Measurements from ENCODE around the gene WSCD2.

GRCh38 chr12:108145011-108145410 lies 15.9 kb downstream of the WSCD2 start:
- TF ChIP-seq EZH2 (IDR thresholded peaks at IDR 0.05), result no peak
- no peak for TF ChIP-seq POLR2AphosphoS5 (IDR thresholded peaks at IDR 0.05; ENCODE audit: borderline replicate concordance, low read depth, low read length)
- no peak for TF ChIP-seq FOXP2 (optimal IDR thresholded peaks at IDR 0.05; ENCODE audit: control extremely low read depth, extremely low read length, insufficient read depth)
